Erythroblast (primary cell): ENCODE measurements around the gene PPARG.

Experiments used
- GATA1 ChIP-seq: IDR thresholded peaks from 2 replicates; pipeline ENCODE4 v1.6.1; 2011; ENCODE audit warnings: low read depth, mild to moderate bottlenecking, control low read depth, low read length, moderate library complexity
- POLR2A ChIP-seq: IDR thresholded peaks from 2 replicates; pipeline ENCODE4 v1.6.1; 2011; ENCODE audit warnings: mild to moderate bottlenecking, low read length

DNA sequence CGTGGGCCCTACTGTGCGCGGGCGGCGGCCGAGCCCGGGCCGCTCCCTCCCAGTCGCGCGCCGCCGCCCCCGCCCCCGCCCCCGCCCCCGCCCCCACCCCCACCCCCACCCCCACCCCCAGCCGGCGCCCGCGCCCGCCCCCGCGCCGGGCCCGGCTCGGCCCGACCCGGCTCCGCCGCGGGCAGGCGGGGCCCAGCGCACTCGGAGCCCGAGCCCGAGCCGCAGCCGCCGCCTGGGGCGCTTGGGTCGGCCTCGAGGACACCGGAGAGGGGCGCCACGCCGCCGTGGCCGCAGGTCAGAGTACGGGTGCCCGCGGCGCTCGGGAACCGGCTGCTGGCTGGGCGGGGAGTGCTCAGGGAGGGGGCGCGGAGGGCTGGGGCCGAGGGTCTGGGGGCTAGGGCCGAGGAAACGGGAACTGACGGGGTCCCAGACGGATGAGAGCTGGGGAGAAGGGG is 1.1 kb upstream of the PPARG start:
- no peak for TF ChIP-seq POLR2A
- TF ChIP-seq GATA1 = no peak
